ENCODE measurements around the gene BRD4.
A peak's percentile ranks its signal among the peaks of the same experiment; 100 is the strongest.

BRD4 gene

GRCh38 chr19:15225760-15226159 is 106.6 kb downstream of the BRD4 start:
- no peak for DNase-seq (ENCODE audit: low spot score)

GRCh38 chr19:15223649-15224361 is 108.5 kb downstream of the BRD4 start:
- DNase-seq (ENCODE audit: low spot score): peak; percentile 22

DNA sequence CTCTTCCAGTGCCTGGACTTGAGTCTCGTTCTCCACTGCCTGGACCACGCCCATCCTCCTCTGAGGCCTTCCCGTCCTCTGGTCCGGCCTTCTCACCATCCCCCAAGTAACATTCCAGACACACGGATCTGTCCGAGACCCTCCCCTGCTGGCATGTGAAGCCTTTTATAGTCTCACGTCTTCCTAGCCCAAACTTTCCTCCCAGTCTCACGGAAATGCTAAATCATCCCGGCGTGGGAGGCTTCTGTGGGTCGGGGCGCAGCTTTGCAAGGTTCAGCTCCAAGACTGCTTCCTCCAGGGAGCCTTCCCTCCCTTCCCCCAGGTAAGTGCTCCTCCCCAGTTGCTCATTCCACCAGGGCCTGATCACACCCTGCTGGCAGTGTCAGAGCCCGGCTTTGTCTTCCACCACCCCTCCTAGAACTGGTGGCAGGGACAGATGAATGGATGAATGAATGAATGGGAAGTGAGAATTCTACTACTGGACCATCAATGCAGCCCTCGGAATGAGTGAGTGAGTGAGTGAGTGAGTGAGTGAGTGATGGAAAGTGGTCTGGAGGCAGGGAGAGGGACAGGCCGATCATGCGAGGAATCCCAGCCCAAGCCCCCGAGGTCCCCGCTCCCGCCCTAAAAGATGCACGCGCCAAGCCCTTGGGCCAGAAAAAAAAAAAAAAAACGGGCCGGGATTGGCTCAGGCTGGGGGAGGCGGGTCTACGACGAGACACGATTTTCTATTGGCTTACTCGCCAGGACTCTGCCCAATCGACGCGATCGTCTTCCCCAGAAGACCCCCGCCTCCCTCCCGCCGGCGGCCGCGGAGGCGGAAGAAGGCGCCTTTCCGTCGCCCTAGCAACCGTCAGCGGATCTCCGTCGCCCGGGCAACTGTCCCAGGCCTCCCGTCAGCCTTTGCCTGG is 109.3 kb downstream of the BRD4 start:
- DNase-seq (ENCODE audit: low spot score): peak; percentile 92

- DNase-seq (ENCODE audit: low spot score): no peak
Observed at GRCh38 chr19:15220833-15221232, 111.5 kb downstream of the BRD4 start.

DNA sequence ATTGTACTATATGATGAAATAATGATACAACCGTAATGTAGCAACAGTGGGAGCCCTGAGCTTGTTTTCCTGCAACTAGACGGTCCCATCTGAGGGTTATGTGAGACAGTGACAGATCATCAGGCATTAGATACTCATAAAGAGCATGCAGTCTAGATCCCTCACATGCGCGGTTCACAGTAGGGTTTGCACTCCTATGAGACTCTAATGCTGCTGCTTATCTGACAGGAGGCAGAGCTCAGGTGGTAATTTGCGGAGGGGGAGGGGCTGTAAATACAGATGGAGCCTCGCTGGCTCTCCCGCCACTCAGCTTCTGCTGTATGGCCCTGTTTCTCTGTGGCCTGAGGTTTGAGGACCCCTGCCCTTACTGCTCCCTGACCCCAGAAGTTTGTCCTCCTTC is 113.8 kb downstream of the BRD4 start:
- no peak for DNase-seq (ENCODE audit: low spot score)

- no peak for DNase-seq (ENCODE audit: low spot score)
Observed at GRCh38 chr19:15216363-15216762, 116.0 kb downstream of the BRD4 start.

GRCh38 chr19:15213715-15214381 is 118.5 kb downstream of the BRD4 start:
- DNase-seq (ENCODE audit: low spot score): no peak

GRCh38 chr19:15212711-15213110 is 119.6 kb downstream of the BRD4 start:
- DNase-seq (ENCODE audit: low spot score): no peak

DNA sequence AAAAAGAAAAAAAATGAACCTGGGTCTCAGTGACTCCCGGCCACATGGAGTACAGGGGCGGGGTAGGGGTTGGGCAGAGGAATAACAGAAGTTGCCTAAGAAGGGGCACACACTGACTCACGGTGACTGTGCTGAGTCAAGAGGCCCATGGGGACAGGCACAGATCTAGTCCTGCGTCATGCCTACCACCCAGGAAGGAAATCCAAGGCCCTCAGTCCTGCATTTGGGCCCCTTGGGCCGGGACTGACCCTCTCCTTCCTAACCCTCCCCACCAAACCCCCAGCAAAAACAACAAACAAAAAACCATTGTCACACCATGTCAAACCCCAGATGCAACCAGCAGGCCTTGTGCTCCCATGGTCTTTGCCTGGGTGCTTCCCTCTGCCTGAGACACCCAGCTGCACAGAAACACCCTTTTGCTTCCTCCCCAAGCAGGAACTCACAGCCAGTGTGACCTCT is 122.0 kb downstream of the BRD4 start:
- no peak for DNase-seq (ENCODE audit: low spot score)

GRCh38 chr19:15201374-15202023 is 130.8 kb downstream of the BRD4 start:
- DNase-seq (ENCODE audit: low spot score): no peak

GRCh38 chr19:15200553-15201364 is 131.6 kb downstream of the BRD4 start, which contains the start of gene NOTCH3:
NOTCH3 (minus strand) TSS chr19:15200995; CDS start chr19:15200905, 90 bp downstream.
- no peak for DNase-seq (ENCODE audit: low spot score)

DNA sequence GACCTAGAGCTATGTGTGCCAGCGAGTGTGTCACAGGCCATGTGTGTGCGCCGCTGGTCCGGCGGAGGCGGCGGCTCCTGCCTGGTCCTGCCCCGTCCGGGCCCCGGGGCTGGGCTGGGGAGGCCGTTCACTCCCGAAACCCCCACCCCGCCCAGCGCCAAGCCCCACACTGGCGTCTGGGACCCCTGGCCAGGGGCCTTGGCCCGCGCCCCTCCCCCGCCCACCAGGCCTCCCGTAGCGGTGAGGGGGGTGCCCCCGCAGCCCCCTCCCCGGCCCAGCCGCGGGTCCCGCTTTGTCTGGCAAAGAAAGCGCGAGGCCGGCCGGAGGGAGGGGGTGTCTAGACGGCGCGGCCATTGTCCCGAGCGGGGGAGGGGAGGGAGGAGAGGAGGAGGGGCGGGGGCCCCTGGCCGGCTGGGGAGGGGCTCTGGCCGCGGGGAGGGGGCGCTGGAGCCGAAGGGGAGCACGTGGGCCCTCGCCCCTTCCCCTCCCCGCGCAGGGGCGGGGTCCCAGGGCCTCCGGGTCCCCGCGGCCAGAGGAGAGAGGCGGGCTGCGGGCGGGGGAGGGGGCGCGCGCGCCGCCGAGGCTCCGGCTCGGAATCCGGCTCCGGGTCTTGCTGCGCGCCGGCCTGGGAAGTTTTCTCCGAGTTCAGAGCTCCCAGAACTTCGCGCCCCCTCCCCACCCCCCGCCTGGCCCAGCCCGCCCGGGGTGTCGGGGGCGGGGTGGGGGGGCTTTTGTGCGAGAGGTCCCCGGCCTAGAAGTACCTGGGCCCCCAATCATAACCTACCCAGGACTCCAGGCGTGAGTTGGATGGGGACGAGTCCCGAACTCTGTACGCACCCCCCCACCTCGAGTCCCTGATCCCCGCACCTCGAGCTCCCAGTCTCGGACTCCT is 132.4 kb downstream of the BRD4 start:
- no peak for DNase-seq (ENCODE audit: low spot score)

DNA sequence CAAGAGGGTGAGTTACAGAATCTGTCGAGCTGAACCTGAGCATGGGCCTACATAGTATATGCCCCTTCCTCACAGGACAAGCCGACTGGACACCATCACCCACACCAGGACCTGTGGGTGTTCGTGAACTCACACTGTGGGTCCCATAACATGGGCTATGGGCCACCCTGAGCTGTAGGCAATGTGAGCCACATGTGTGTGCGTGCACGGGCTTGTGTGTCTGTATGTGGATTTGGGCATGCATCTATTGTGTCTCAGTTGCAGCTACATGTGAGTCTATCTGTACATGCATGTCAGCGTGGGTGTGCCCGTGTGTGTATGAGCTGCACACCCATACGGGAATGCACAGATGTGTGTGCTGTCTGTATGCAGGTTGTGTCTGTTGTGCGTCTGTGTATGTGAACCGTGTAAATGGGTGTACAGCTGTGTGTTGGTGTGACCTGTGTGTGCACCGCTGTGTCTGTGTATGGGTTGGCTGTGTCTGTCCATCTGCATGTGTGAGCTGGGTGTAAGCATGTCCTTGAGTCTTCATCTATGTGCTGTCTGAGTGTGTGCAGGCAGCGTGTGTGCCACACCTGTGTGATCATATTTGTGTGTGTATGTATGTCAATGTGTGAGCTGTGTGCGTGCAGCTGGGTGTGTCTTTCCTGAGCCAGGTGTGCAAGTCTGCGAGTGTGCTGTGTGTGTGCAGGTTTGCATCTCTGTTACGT is 133.2 kb downstream of the BRD4 start:
- no peak for DNase-seq (ENCODE audit: low spot score)

DNA sequence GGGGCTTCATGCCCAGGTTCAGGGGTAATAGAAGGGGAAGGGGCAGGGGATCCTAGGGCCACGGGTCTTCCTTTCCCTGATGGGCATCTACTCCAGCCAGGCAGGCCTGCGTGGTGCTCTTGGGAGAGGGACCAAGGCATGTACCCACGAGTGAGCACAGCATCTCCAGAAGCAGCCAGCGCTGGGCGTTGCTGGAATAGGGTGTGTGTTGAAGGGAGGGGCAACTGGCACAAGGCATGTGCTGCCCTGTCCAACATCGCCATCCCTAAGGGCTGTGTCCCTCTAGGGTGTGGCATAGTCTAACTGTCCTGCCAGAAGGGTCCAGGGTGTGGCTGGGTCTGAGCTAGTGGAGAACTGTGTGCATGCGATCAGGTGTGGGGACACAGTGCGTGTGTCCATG is 134.4 kb downstream of the BRD4 start:
- no peak for DNase-seq (ENCODE audit: low spot score)

DNA sequence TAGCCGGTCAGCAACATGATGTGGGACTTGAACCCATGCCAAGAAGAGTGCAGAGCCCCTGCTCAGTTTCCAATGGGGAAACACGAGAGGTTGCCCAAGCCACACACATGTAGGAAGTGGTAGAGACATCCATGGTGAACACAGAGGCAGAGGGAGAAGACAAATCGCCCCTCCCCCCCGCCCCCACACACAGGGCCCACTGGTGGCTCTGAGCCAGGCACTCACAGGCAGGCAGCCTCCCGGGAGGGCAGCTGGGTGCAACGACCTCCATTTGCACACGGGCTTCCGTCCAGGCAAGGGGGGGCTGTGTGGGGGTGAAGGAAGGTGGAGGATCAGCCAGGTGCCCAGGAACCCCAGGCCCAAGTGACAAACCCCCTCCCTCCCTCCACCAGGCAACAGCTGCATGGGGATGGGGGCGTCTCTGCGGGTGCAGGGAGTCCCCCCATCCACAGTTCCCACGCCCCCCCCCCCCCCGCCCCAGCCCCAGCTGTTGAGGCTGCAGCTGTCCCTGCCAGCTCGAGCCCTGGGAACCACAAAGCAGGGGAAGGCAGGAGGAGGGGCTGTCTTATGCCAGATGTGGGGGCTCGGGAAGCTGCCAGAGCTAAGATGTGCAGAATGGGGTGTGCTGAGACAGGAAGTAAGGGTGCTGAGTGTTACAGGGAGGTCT is 134.9 kb downstream of the BRD4 start:
- no peak for DNase-seq (ENCODE audit: low spot score)

GRCh38 chr19:15196360-15197005 is 135.9 kb downstream of the BRD4 start:
- no peak for DNase-seq (ENCODE audit: low spot score)

DNA sequence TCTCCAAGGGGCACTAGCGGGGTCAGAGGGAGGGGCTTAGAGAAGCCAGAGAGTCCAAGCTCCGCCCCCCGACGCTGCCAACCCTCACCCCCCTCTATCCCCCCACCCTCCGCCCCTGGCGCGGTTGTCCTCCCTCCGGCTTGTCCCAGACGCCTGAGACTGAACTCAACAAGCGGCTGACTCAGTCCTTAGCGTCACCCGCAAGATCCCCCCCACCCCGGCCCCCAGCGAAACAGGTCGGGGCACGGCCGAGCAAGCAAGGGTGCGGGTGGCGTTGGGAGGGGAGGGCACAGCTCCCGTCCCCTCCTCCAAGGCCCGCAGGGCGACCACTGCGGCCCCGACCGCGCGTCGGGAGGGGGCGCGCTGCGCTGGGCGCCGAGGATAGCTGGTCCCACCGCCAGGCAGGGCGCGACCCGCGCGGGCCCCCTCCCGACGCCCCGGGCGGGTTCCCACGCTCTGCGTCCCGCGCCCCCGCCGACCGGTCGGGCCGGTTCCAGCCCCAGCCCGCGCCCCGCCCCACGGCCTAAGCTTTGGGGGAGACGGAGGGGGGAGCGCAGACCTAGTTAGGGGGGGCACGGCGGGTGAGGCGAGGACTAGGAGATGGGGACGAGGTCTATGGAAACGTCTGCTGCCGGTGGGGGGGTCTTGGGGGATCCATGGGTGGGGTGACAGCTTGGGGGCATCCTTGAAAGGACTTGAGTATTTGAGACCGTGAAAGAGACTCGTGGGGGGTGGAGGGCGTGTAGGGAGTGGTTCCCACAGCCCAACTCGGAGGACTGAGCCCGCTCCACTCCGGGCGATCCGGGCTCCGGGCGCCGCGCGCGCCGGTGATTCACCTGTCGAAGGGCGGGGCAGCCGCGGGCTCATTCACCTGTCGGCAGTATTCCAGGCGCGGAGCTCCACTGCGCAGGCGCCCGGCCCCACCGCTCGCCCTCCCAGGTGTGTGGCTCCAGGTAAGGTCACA is 136.7 kb downstream of the BRD4 start:
- no peak for DNase-seq (ENCODE audit: low spot score)
